Myocyte (in vitro differentiated cells): ENCODE data around the gene SLC25A2. TPM values are rescaled to one million over a fixed set of nuclear protein-coding genes. Genes with fewer than 3 reads are reported as not detected.
"Not testable (repeated sequence)": the region's sequence is repeated elsewhere in the genome, so short reads cannot be mapped to it uniquely, and the experiment has no call there.

Experiments
- DNase-seq: peaks from one replicate; pipeline ENCODE4 v3.0.0-alpha.2; 2012; ENCODE audit warnings: low read depth
- polyA plus RNA-seq: library from polyadenylated mRNA; unstranded; fragments of >200 nt; gene quantifications from one replicate; pipeline ENCODE4 v1.2.1, GENCODE V29; 2012; ENCODE audit warnings: missing spikeins
- total RNA-seq: library from RNA; depleted of rRNA; stranded (reverse); fragments of >200 nt; gene quantifications from 2 replicates; pipeline ENCODE4 v1.2.3, GENCODE V29; 2014

Gene SLC25A2
- total RNA-seq = 0.43 and 0.62 TPM in 2 replicates
- 0.11 TPM for polyA plus RNA-seq

- no peak for DNase-seq
Measured at GRCh38 chr5:141303756-141304155, at the start of gene SLC25A2. Gene SLC25A2, minus strand, starts transcription at chr5:141304049. Its CDS starts 184 bp downstream, at chr5:141303865.

- DNase-seq = no peak
Measured at GRCh38 chr5:141351591-141351990, 47.7 kb upstream of the SLC25A2 start.

- DNase-seq = peak; percentile 72
Measured at GRCh38 chr5:141349917-141350619, 46.2 kb upstream of the SLC25A2 start, which contains the start of gene PCDHGB1. Gene PCDHGB1, plus strand, starts transcription at chr5:141350099. Its CDS starts 162 bp downstream, at chr5:141350261.

GRCh38 chr5:141346017-141346416, 42.2 kb upstream of the SLC25A2 start:
- not testable (repeated sequence) for DNase-seq

- no peak for DNase-seq
Measured at GRCh38 chr5:141345327-141345726, 41.5 kb upstream of the SLC25A2 start.

- no peak for DNase-seq
Measured at GRCh38 chr5:141343953-141344463, 40.2 kb upstream of the SLC25A2 start.

GRCh38 chr5:141343242-141343952, 39.5 kb upstream of the SLC25A2 start, which contains the start of gene PCDHGA3:
Gene PCDHGA3, plus strand, starts transcription at chr5:141343829. Its CDS starts 205 bp downstream, at chr5:141344034.
- no peak for DNase-seq

GRCh38 chr5:141342773-141343172, 38.9 kb upstream of the SLC25A2 start:
- DNase-seq = no peak

- DNase-seq = not testable (repeated sequence)
Measured at GRCh38 chr5:141340781-141341354, 37.0 kb upstream of the SLC25A2 start.

GRCh38 chr5:141338538-141339306, 34.9 kb upstream of the SLC25A2 start, which contains the start of gene PCDHGA2:
Gene PCDHGA2, plus strand, starts transcription at chr5:141338760.
- DNase-seq = no peak

- not testable (repeated sequence) for DNase-seq
Measured at GRCh38 chr5:141332571-141332970, 28.7 kb upstream of the SLC25A2 start.

GRCh38 chr5:141330299-141331080, 26.6 kb upstream of the SLC25A2 start, which contains the start of gene PCDHGA1:
Gene PCDHGA1, plus strand, starts transcription at chr5:141330514.
- DNase-seq = peak; percentile 70

- DNase-seq = no peak
Measured at GRCh38 chr5:141328231-141328630, 24.4 kb upstream of the SLC25A2 start.

GRCh38 chr5:141326088-141326854, 22.4 kb upstream of the SLC25A2 start:
- DNase-seq = peak; percentile 56

- no peak for DNase-seq
Measured at GRCh38 chr5:141322261-141322660, 18.4 kb upstream of the SLC25A2 start.

GRCh38 chr5:141320225-141321169, 16.6 kb upstream of the SLC25A2 start, which contains the start of gene TAF7:
Gene TAF7, minus strand, starts transcription at chr5:141320784. Its CDS starts 740 bp downstream, at chr5:141320044.
- DNase-seq = peak; percentile 96

GRCh38 chr5:141319699-141320098, 15.8 kb upstream of the SLC25A2 start:
- no peak for DNase-seq

GRCh38 chr5:141319202-141319601, 15.4 kb upstream of the SLC25A2 start:
- no peak for DNase-seq
